Kasumi-1 (cell line): Measurements from ENCODE around the gene NFIA.

Experiments
- DNase-seq, 2 experiments: peaks; one replicate each; lab custom pipeline; 2025; lab: John Stamatoyannopoulos, UW

The NFIA gene

GRCh38 chr1:61083807-61084440 is 1.6 kb downstream of the NFIA start:
- no peak for DNase-seq

- DNase-seq = no peak
Measured at GRCh38 chr1:61084491-61085031, 2.2 kb downstream of the NFIA start.

- no peak for DNase-seq
Measured at GRCh38 chr1:61085206-61085982, 3.0 kb downstream of the NFIA start.

- DNase-seq = no peak
Measured at GRCh38 chr1:61085983-61086644, 3.8 kb downstream of the NFIA start.

GRCh38 chr1:61087571-61087970 is 5.2 kb downstream of the NFIA start:
- DNase-seq = no peak

GRCh38 chr1:61088163-61088974 is 6.0 kb downstream of the NFIA start:
- DNase-seq = no peak

GRCh38 chr1:61089338-61089737 is 7.0 kb downstream of the NFIA start:
- DNase-seq = no peak

GRCh38 chr1:61089741-61090140 is 7.4 kb downstream of the NFIA start:
- DNase-seq = no peak

- DNase-seq = no peak
Measured at GRCh38 chr1:61090546-61091202, 8.3 kb downstream of the NFIA start.

GRCh38 chr1:61091455-61091854 is 9.1 kb downstream of the NFIA start:
- no peak for DNase-seq

- no peak for DNase-seq
Measured at GRCh38 chr1:61092642-61093041, 10.3 kb downstream of the NFIA start.

GRCh38 chr1:61093525-61094137 is 11.3 kb downstream of the NFIA start:
- DNase-seq = no peak

- no peak for DNase-seq
Measured at GRCh38 chr1:61094677-61095469, 12.5 kb downstream of the NFIA start.

- DNase-seq = no peak
Measured at GRCh38 chr1:61095470-61095812, 13.1 kb downstream of the NFIA start.

GRCh38 chr1:61097317-61097716 is 15.0 kb downstream of the NFIA start:
- no peak for DNase-seq

GRCh38 chr1:61097722-61098121 is 15.4 kb downstream of the NFIA start:
- no peak for DNase-seq

GRCh38 chr1:61098333-61098732 is 16.0 kb downstream of the NFIA start:
- DNase-seq = no peak

GRCh38 chr1:61098906-61099437 is 16.6 kb downstream of the NFIA start:
- DNase-seq = no peak

GRCh38 chr1:61100578-61100977 is 18.2 kb downstream of the NFIA start:
- no peak for DNase-seq

- DNase-seq = no peak
Measured at GRCh38 chr1:61101536-61101935, 19.2 kb downstream of the NFIA start.
